ENCODE results near the gene CADPS2. TPM values are rescaled to one million over a fixed set of nuclear protein-coding genes. Genes with fewer than 3 reads are reported as not detected.

CADPS2 gene
- polyA plus RNA-seq, result 1 to 10 TPM; 1.6 to 3.3 TPM

DNA sequence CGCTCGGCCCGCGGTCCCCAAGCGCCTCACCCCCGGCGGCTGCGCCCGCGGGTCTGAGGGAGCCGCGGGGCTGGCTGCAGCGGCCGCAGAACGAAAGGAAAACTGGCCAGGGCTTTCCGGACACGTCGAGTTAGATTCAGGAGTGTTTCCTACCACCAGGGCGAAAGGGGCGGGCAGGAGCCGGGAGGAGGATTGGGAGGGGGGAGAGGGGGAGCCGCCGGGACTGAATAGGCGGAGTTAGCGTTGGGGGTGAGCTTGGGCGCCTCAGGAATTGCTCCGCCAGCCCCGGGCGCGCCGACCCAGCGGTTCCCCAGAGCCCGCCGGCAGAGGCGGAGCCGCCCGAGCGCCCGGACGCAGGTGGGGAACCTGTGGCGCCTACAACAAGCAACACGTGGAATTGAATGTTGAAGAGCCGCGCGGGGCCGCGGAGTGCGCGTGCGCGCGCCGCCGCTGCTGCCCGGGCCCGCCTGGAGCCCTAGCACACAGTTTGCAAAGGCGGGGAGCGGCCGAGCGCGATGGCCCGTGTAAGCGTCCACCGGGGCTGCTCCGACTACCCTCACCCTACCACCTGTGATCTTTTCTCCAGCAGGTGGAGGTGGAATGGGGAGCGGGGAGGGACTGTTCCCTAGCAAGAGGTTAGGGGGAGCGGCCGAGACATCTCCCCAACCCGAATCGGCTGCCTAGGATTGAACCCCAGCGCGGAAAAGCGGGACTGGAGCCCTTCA, at the start of gene CADPS2:
Gene CADPS2 (minus strand): TSS at position 104 of the 725 bp plus-strand sequence. CDS start 123 bp downstream, outside the sequence.
- Histone ChIP-seq H3K4me3 (ENCODE audit: low read depth in 1 of 2, low read length in 2 of 2) (peak within 1 kb of the TSS; percentile 70 to 79), H3K27ac (ENCODE audit: low read depth in 2 of 2, low read length in 1 of 2) (peak within 1 kb of the TSS; percentile 71 to 77), H3K36me3 (ENCODE audit: control insufficient read depth in 2 of 2, insufficient read depth in 2 of 2, low read length in 1 of 2) (no peaks in the 10 kb centered on the region), H3K27me3 (ENCODE audit: control insufficient read depth in 1 of 2, insufficient read depth in 2 of 2, low read length in 2 of 2) (no peaks in the 10 kb centered on the region), H3K9me3 (ENCODE audit: control insufficient read depth in 2 of 2, insufficient read depth in 1 of 2, low read depth in 1 of 2, low read length in 1 of 2) (no peaks in the 10 kb centered on the region), H3K4me1 (ENCODE audit: control insufficient read depth in 2 of 2, insufficient read depth in 2 of 2, low read length in 1 of 2) (peaks cover 0 to 3% of the 10 kb centered on the region in 2 donors)
- 0 to 1% methylated on average over 65 to 73 of the region's 73 CpGs for WGBS, 2 donors

DNA sequence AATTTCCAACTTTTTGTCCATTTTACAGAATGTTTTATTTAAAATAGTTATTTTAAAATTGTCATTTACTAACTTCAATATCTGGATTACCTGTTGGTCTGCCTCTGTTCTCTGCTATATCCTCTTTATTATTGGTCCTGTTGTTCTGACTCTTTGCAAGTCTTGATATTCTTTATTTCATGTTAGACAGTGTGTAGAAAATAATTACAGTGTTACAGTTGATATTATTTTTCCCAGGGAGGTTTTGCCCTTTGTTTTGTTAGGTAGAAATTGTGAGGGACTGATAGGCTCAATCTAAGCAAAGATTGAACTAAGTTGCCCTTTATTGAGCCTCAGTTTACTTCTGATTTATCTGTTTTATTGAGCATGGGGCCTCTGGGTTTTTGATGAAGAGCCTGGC, 49.4 kb upstream of the CADPS2 start:
- Histone ChIP-seq H3K4me3 (ENCODE audit: low read depth in 1 of 2, low read length in 2 of 2) (no peak overlapping the region), H3K27me3 (ENCODE audit: control insufficient read depth in 1 of 2, insufficient read depth in 2 of 2, low read length in 2 of 2) (no peaks in the 10 kb centered on the region), H3K36me3 (ENCODE audit: control insufficient read depth in 2 of 2, insufficient read depth in 2 of 2, low read length in 1 of 2) (no peaks in the 10 kb centered on the region), H3K27ac (ENCODE audit: low read depth in 2 of 2, low read length in 1 of 2) (no peak overlapping the region), H3K4me1 (ENCODE audit: control insufficient read depth in 2 of 2, insufficient read depth in 2 of 2, low read length in 1 of 2) (no peaks in the 10 kb centered on the region), H3K9me3 (ENCODE audit: control insufficient read depth in 2 of 2, insufficient read depth in 1 of 2, low read depth in 1 of 2, low read length in 1 of 2) (no peaks in the 10 kb centered on the region)

DNA sequence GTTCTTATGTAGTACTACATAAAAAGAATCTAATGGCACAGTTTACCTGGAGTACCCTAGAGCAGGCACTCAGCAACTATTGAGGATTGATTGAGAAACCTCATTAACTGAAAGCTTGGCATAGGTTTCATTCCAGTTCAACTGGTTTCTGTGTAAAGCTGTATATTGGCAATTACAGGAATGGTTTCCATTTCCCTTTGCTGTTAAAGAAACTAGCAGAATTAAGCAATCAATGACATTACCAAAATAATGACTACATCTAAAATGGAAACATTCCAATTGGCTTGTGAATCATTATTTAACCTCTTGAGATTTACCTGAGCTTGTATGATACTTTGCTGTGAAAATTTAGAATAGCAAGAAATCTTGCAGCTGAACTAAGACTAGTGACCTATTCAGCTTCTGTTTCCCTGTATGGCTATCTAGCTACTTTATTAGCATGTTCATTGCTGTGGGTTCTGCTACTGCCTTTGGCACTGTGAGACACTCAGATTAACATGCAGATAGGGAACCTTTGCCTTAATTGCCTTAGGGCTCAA, 33.5 kb upstream of the CADPS2 start:
- H3K27me3 ChIP-seq (ENCODE audit: control insufficient read depth in 1 of 2, insufficient read depth in 2 of 2, low read length in 2 of 2), result no peaks in the 10 kb centered on the region
- H3K27ac ChIP-seq (ENCODE audit: low read depth in 2 of 2, low read length in 1 of 2), result no peak overlapping the region
- no peaks in the 10 kb centered on the region for H3K36me3 ChIP-seq (ENCODE audit: control insufficient read depth in 2 of 2, insufficient read depth in 2 of 2, low read length in 1 of 2)
- no peaks in the 10 kb centered on the region for H3K4me1 ChIP-seq (ENCODE audit: control insufficient read depth in 2 of 2, insufficient read depth in 2 of 2, low read length in 1 of 2)
- no peaks in the 10 kb centered on the region for H3K9me3 ChIP-seq (ENCODE audit: control insufficient read depth in 2 of 2, insufficient read depth in 1 of 2, low read depth in 1 of 2, low read length in 1 of 2)
- H3K4me3 ChIP-seq (ENCODE audit: low read depth in 1 of 2, low read length in 2 of 2), result no peak overlapping the region

DNA sequence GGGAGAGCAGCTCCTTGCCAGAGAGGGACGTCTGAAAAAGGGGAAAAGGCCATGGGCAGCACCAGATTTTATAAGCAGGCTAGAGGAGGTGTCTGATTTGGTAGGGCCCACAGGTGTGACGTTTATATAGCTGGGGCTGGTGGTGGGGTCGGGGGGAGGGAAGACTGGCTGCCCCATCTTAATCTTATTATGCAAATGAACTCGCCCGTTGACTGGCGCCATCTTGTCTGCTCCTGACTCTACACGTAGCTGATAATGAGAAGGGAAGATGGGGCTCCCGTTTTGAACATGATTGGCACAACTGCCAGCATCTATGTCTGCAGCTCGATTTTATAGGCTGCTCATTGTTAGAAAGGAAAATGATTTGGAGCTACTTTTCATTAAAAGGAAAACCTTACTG, 28.6 kb upstream of the CADPS2 start:
- no peaks in the 10 kb centered on the region for H3K27me3 ChIP-seq (ENCODE audit: control insufficient read depth in 1 of 2, insufficient read depth in 2 of 2, low read length in 2 of 2)
- H3K27ac ChIP-seq (ENCODE audit: low read depth in 2 of 2, low read length in 1 of 2), result no peak overlapping the region
- H3K9me3 ChIP-seq (ENCODE audit: control insufficient read depth in 2 of 2, insufficient read depth in 1 of 2, low read depth in 1 of 2, low read length in 1 of 2), result no peaks in the 10 kb centered on the region
- WGBS, 2 donors, result 85 to 86% methylated on average over 9 of the region's 9 CpGs
- no peak overlapping the region for H3K4me3 ChIP-seq (ENCODE audit: low read depth in 1 of 2, low read length in 2 of 2)
- H3K4me1 ChIP-seq (ENCODE audit: control insufficient read depth in 2 of 2, insufficient read depth in 2 of 2, low read length in 1 of 2), result no peaks in the 10 kb centered on the region
- no peaks in the 10 kb centered on the region for H3K36me3 ChIP-seq (ENCODE audit: control insufficient read depth in 2 of 2, insufficient read depth in 2 of 2, low read length in 1 of 2)

DNA sequence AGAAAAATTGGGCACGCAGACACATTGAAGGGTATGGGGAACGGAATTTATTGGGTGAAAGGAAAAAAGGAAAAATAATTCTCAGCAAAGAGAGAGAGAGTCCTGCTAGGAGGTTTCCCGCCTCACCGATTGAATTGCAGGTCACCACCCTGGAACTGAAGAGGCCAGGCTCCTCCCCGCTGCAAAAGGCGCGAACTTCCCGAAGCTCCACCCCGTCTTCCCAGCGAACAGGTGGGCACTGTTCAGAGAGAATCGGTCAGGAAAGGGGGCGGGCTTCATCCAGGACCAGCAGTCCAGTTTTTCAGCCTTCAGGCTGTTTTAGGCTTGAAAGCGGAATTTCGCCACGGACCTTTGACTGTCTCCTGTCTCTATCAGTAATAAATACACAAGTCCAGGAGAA, 27.3 kb upstream of the CADPS2 start:
- Histone ChIP-seq H3K36me3 (ENCODE audit: control insufficient read depth in 2 of 2, insufficient read depth in 2 of 2, low read length in 1 of 2) (no peaks in the 10 kb centered on the region), H3K27ac (ENCODE audit: low read depth in 2 of 2, low read length in 1 of 2) (no peak overlapping the region), H3K27me3 (ENCODE audit: control insufficient read depth in 1 of 2, insufficient read depth in 2 of 2, low read length in 2 of 2) (no peaks in the 10 kb centered on the region), H3K4me1 (ENCODE audit: control insufficient read depth in 2 of 2, insufficient read depth in 2 of 2, low read length in 1 of 2) (no peaks in the 10 kb centered on the region), H3K4me3 (ENCODE audit: low read depth in 1 of 2, low read length in 2 of 2) (no peak overlapping the region), H3K9me3 (ENCODE audit: control insufficient read depth in 2 of 2, insufficient read depth in 1 of 2, low read depth in 1 of 2, low read length in 1 of 2) (no peaks in the 10 kb centered on the region)
- WGBS, 2 donors, result 86 to 95% methylated on average over 15 of the region's 15 CpGs

DNA sequence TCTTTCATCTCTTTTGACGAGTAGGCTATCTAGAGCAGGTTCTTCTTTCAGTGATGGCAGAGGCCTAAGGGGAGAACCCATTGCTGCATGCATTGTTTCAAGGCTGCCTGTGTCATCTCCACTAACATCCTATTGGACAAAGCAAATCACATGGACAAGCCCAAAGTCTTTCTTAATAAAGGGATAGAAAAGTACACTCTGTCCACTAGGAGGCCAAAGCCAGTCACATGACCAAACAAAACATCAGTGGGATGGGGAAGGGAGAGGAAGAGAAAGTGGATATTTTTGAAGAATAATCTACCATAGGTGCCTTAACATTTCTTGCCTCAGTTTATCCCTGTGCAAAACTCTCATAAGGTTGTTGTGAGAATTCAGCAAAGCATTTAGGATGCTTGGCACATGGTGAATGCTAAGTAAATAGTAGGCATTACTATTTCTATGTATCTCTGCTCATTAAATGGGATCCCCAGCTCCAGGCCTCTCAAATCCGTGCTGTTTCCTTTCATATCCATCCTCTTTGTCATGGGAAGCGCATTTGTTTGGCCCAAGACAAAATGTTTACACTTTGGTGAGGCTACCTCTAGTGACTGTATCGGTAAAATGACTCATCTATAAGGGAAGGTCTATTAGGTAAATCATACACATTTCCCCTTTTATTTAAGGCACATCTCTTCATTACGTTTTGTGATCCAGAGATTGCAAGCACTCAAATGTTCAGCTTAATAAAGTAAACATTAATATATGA, 16.7 kb upstream of the CADPS2 start:
- Histone ChIP-seq H3K27me3 (ENCODE audit: control insufficient read depth in 1 of 2, insufficient read depth in 2 of 2, low read length in 2 of 2) (no peaks in the 10 kb centered on the region), H3K4me1 (ENCODE audit: control insufficient read depth in 2 of 2, insufficient read depth in 2 of 2, low read length in 1 of 2) (no peaks in the 10 kb centered on the region), H3K4me3 (ENCODE audit: low read depth in 1 of 2, low read length in 2 of 2) (no peak overlapping the region), H3K36me3 (ENCODE audit: control insufficient read depth in 2 of 2, insufficient read depth in 2 of 2, low read length in 1 of 2) (no peaks in the 10 kb centered on the region), H3K27ac (ENCODE audit: low read depth in 2 of 2, low read length in 1 of 2) (no peak overlapping the region), H3K9me3 (ENCODE audit: control insufficient read depth in 2 of 2, insufficient read depth in 1 of 2, low read depth in 1 of 2, low read length in 1 of 2) (no peaks in the 10 kb centered on the region)
- WGBS, 2 donors, result 75 to 77% methylated on average over 5 of the region's 5 CpGs

DNA sequence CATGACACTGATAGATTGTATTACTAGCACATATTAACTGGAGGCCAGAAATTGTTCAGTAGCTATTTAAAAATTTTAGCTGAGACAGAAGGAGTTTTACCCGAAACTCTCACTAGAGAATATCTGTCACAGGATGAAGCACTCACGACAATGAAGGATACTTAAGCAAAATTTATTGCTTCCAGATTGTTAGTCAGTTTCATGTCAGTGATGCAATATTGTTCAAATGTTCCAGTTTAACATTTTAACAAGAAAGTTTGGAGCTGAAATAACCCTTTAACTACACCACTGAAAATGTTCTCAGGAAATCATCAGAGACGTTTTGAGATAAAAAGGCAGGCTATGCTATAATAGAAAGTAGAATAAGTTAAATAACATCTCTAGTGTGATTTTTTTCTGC, 15.0 kb upstream of the CADPS2 start:
- 53 to 61% methylated on average over 3 of the region's 3 CpGs for WGBS, 2 donors
- H3K36me3 ChIP-seq (ENCODE audit: control insufficient read depth in 2 of 2, insufficient read depth in 2 of 2, low read length in 1 of 2), result no peaks in the 10 kb centered on the region
- H3K27me3 ChIP-seq (ENCODE audit: control insufficient read depth in 1 of 2, insufficient read depth in 2 of 2, low read length in 2 of 2), result no peaks in the 10 kb centered on the region
- H3K9me3 ChIP-seq (ENCODE audit: control insufficient read depth in 2 of 2, insufficient read depth in 1 of 2, low read depth in 1 of 2, low read length in 1 of 2), result no peaks in the 10 kb centered on the region
- no peak overlapping the region for H3K27ac ChIP-seq (ENCODE audit: low read depth in 2 of 2, low read length in 1 of 2)
- H3K4me3 ChIP-seq (ENCODE audit: low read depth in 1 of 2, low read length in 2 of 2), result no peak overlapping the region
- no peaks in the 10 kb centered on the region for H3K4me1 ChIP-seq (ENCODE audit: control insufficient read depth in 2 of 2, insufficient read depth in 2 of 2, low read length in 1 of 2)

DNA sequence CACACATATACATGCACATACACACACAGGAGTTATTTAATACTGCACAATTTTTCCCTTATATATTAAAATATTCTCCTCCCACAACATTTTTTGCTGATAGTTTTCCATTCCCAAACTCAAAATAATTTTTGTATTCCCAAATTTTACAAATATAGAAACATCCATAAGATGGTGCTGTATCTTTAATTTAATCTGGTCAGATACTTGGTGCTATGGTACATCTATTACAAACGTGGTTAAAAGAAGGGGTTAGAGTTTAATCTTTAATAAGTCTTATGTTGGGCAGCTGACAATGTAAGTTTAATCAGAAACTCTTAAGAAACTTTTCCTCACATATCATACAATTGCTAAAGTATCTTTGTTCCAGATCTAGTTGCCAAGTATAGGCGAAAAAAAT, 10.2 kb upstream of the CADPS2 start:
- WGBS, 2 donors, result 43 to 52% methylated on average over 2 of the region's 2 CpGs
- no peak overlapping the region for H3K4me3 ChIP-seq (ENCODE audit: low read depth in 1 of 2, low read length in 2 of 2)
- no peaks in the 10 kb centered on the region for H3K9me3 ChIP-seq (ENCODE audit: control insufficient read depth in 2 of 2, insufficient read depth in 1 of 2, low read depth in 1 of 2, low read length in 1 of 2)
- no peaks in the 10 kb centered on the region for H3K4me1 ChIP-seq (ENCODE audit: control insufficient read depth in 2 of 2, insufficient read depth in 2 of 2, low read length in 1 of 2)
- no peaks in the 10 kb centered on the region for H3K36me3 ChIP-seq (ENCODE audit: control insufficient read depth in 2 of 2, insufficient read depth in 2 of 2, low read length in 1 of 2)
- H3K27ac ChIP-seq (ENCODE audit: low read depth in 2 of 2, low read length in 1 of 2), result no peak overlapping the region
- H3K27me3 ChIP-seq (ENCODE audit: control insufficient read depth in 1 of 2, insufficient read depth in 2 of 2, low read length in 2 of 2), result no peaks in the 10 kb centered on the region

DNA sequence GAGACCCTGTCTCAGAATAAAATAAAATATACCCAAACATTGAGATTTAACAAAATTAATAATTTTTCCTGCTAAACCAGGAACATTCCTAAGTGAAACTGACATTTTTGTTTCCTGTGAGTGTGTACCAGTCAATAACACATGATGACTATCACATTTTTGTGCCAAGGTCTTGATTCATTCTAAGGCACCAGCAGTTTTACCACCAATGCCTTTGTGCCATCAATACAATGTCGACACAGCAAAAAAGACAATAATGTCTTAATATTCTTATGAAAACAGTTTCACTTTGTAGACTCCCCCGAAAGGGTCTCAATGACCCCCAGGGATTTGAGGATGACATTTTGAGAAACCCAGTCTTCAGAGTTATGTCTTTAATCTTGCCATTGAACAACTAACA, 7.2 kb upstream of the CADPS2 start:
- H3K4me1 ChIP-seq (ENCODE audit: control insufficient read depth in 2 of 2, insufficient read depth in 2 of 2, low read length in 1 of 2), result no peaks in the 10 kb centered on the region
- no peak overlapping the region for H3K27ac ChIP-seq (ENCODE audit: low read depth in 2 of 2, low read length in 1 of 2)
- H3K27me3 ChIP-seq (ENCODE audit: control insufficient read depth in 1 of 2, insufficient read depth in 2 of 2, low read length in 2 of 2), result no peaks in the 10 kb centered on the region
- H3K9me3 ChIP-seq (ENCODE audit: control insufficient read depth in 2 of 2, insufficient read depth in 1 of 2, low read depth in 1 of 2, low read length in 1 of 2), result no peaks in the 10 kb centered on the region
- 69 to 76% methylated on average over 2 of the region's 2 CpGs for WGBS, 2 donors
- no peak overlapping the region for H3K4me3 ChIP-seq (ENCODE audit: low read depth in 1 of 2, low read length in 2 of 2)
- no peaks in the 10 kb centered on the region for H3K36me3 ChIP-seq (ENCODE audit: control insufficient read depth in 2 of 2, insufficient read depth in 2 of 2, low read length in 1 of 2)

All from esophagus (tissue), 2 donors.